DMS 273 treated with DMSO at 0.1 percent for 48 hours (cell line): ENCODE measurements around the gene LMOD1.

Experiments used
- DNase-seq: peaks from one replicate; lab custom pipeline; 2025; lab: John Stamatoyannopoulos, UW

The LMOD1 gene

GRCh38 chr1:201892211-201892610 is 54.1 kb downstream of the LMOD1 start:
- no peak for DNase-seq

- no peak for DNase-seq
Observed at GRCh38 chr1:201891451-201892045, 54.8 kb downstream of the LMOD1 start.

GRCh38 chr1:201890806-201891450 is 55.4 kb downstream of the LMOD1 start:
- DNase-seq: no peak

- DNase-seq: no peak
Observed at GRCh38 chr1:201890223-201890622, 56.1 kb downstream of the LMOD1 start.

- DNase-seq: no peak
Observed at GRCh38 chr1:201889090-201889968, 57.0 kb downstream of the LMOD1 start.

- no peak for DNase-seq
Observed at GRCh38 chr1:201888282-201889089, 57.9 kb downstream of the LMOD1 start, which contains the start of gene SHISA4. TSS of gene SHISA4 (plus strand) at chr1:201888898. CDS start at chr1:201888995, 97 bp downstream.

GRCh38 chr1:201887116-201887866 is 59.1 kb downstream of the LMOD1 start:
- DNase-seq: no peak

GRCh38 chr1:201886103-201886885 is 60.1 kb downstream of the LMOD1 start:
- no peak for DNase-seq

GRCh38 chr1:201885531-201886075 is 60.7 kb downstream of the LMOD1 start:
- DNase-seq: no peak

GRCh38 chr1:201884425-201884824 is 61.9 kb downstream of the LMOD1 start:
- peak; percentile 44 for DNase-seq

- DNase-seq: no peak
Observed at GRCh38 chr1:201883786-201884185, 62.6 kb downstream of the LMOD1 start.

GRCh38 chr1:201883266-201883665 is 63.1 kb downstream of the LMOD1 start:
- DNase-seq: no peak

- DNase-seq: no peak
Observed at GRCh38 chr1:201882665-201883132, 63.6 kb downstream of the LMOD1 start.

- no peak for DNase-seq
Observed at GRCh38 chr1:201881617-201882016, 64.7 kb downstream of the LMOD1 start.

GRCh38 chr1:201880928-201881571 is 65.3 kb downstream of the LMOD1 start:
- no peak for DNase-seq

GRCh38 chr1:201877877-201878401 is 68.4 kb downstream of the LMOD1 start:
- DNase-seq: no peak

GRCh38 chr1:201876148-201876818 is 70.1 kb downstream of the LMOD1 start:
- DNase-seq: no peak

GRCh38 chr1:201874672-201875071 is 71.7 kb downstream of the LMOD1 start:
- no peak for DNase-seq

GRCh38 chr1:201870397-201870796 is 76.0 kb downstream of the LMOD1 start:
- no peak for DNase-seq
